ENCODE results near the gene CHST12. TPM values are rescaled to one million over a fixed set of nuclear protein-coding genes. Genes with fewer than 3 reads are reported as not detected.

Gene CHST12
- polyA plus RNA-seq, 1 donor from 2014 or later, result 6.4 TPM

- H3F3A ChIP-seq (ENCODE audit: insufficient read depth, low read length, poor library complexity, severe bottlenecking), result no peaks in the 10 kb centered on the region
- TF ChIP-seq CTCF (IDR thresholded peaks at IDR 0.05; ENCODE audit: poor library complexity, severe bottlenecking) (no peak), EZH2 (IDR thresholded peaks at IDR 0.05; ENCODE audit: borderline replicate concordance, insufficient read depth, low read length, poor library complexity, severe bottlenecking) (no peak), REST (IDR thresholded peaks at IDR 0.05; ENCODE audit: borderline replicate concordance) (no peak), MXI1 (conservative IDR thresholded peaks at IDR 0.05; ENCODE audit: poor library complexity, severe bottlenecking) (no peak), RAD21 (conservative IDR thresholded peaks at IDR 0.05) (no peak), TAF1 (IDR thresholded peaks at IDR 0.05; ENCODE audit: low read depth) (no peak), POLR2AphosphoS5 (IDR thresholded peaks at IDR 0.05) (no peak), SMC3 (conservative IDR thresholded peaks at IDR 0.05; ENCODE audit: poor library complexity) (no peak), EP300 (conservative IDR thresholded peaks at IDR 0.05; ENCODE audit: poor library complexity, severe bottlenecking) (no peak)
- no peaks in the 10 kb centered on the region for H4K20me1 ChIP-seq (ENCODE audit: insufficient read depth)
- no peaks in the 10 kb centered on the region for H3K79me2 ChIP-seq (replicated peaks; ENCODE audit: insufficient read depth, low read length)
- H3K9me3 ChIP-seq (ENCODE audit: low read length), result no peaks in the 10 kb centered on the region
- no peak overlapping the region for H2AFZ ChIP-seq (ENCODE audit: low read depth, low read length)
- no peak overlapping the region for H3K9ac ChIP-seq (ENCODE audit: low read length)
- H3K27me3 ChIP-seq (ENCODE audit: insufficient read depth, low read depth, low read length), result no peaks in the 10 kb centered on the region
- H3K27ac ChIP-seq (ENCODE audit: low read length), result no peak overlapping the region
- H3K36me3 ChIP-seq (ENCODE audit: insufficient read depth, low read length), result no peaks in the 10 kb centered on the region
- no peak overlapping the region for H3K4me3 ChIP-seq (ENCODE audit: low read length)
- H3K9me2 ChIP-seq (ENCODE audit: insufficient read depth, low read length), result no peaks in the 10 kb centered on the region
- H3K4me2 ChIP-seq (ENCODE audit: low read length), result no peak overlapping the region
Observed at GRCh38 chr7:2371329-2371728, 32.1 kb upstream of the CHST12 start.

GRCh38 chr7:2372724-2373123 lies 30.7 kb upstream of the CHST12 start:
- H2AFZ ChIP-seq (ENCODE audit: low read depth, low read length), result no peak overlapping the region
- H3K9me3 ChIP-seq (ENCODE audit: low read length), result no peaks in the 10 kb centered on the region
- H3K4me3 ChIP-seq (ENCODE audit: low read length), result no peak overlapping the region
- TF ChIP-seq RAD21 (conservative IDR thresholded peaks at IDR 0.05), result no peak
- no peak for TF ChIP-seq SMC3 (conservative IDR thresholded peaks at IDR 0.05; ENCODE audit: poor library complexity)
- TF ChIP-seq CTCF (IDR thresholded peaks at IDR 0.05; ENCODE audit: poor library complexity, severe bottlenecking), result no peak
- no peak for TF ChIP-seq REST (IDR thresholded peaks at IDR 0.05; ENCODE audit: borderline replicate concordance)
- TF ChIP-seq POLR2AphosphoS5 (IDR thresholded peaks at IDR 0.05), result no peak
- TF ChIP-seq EZH2 (IDR thresholded peaks at IDR 0.05; ENCODE audit: borderline replicate concordance, insufficient read depth, low read length, poor library complexity, severe bottlenecking), result no peak
- no peak for TF ChIP-seq EP300 (conservative IDR thresholded peaks at IDR 0.05; ENCODE audit: poor library complexity, severe bottlenecking)
- no peak for TF ChIP-seq TAF1 (IDR thresholded peaks at IDR 0.05; ENCODE audit: low read depth)
- TF ChIP-seq MXI1 (conservative IDR thresholded peaks at IDR 0.05; ENCODE audit: poor library complexity, severe bottlenecking), result no peak
- no peaks in the 10 kb centered on the region for H3K79me2 ChIP-seq (replicated peaks; ENCODE audit: insufficient read depth, low read length)
- no peaks in the 10 kb centered on the region for H3F3A ChIP-seq (ENCODE audit: insufficient read depth, low read length, poor library complexity, severe bottlenecking)
- H3K36me3 ChIP-seq (ENCODE audit: insufficient read depth, low read length), result no peaks in the 10 kb centered on the region
- no peak overlapping the region for H3K9ac ChIP-seq (ENCODE audit: low read length)
- no peak overlapping the region for H3K4me2 ChIP-seq (ENCODE audit: low read length)
- no peak overlapping the region for H3K27ac ChIP-seq (ENCODE audit: low read length)
- H3K27me3 ChIP-seq (ENCODE audit: insufficient read depth, low read depth, low read length), result no peaks in the 10 kb centered on the region
- H4K20me1 ChIP-seq (ENCODE audit: insufficient read depth), result no peaks in the 10 kb centered on the region
- H3K9me2 ChIP-seq (ENCODE audit: insufficient read depth, low read length), result no peaks in the 10 kb centered on the region

Data from neural cell (in vitro differentiated cells).